DND-41 (cell line): Measurements from ENCODE around the gene C22orf23.

Source experiments
- EZH2 ChIP-seq: IDR thresholded peaks from 3 replicates; pipeline ENCODE4 v1.6.1; 2012; ENCODE audit warnings: borderline replicate concordance, low read depth, mild to moderate bottlenecking, moderate library complexity, low read length, inconsistent platforms; ENCODE audit not compliant: severe bottlenecking
- TF ChIP-seq, protein P1 (sequence below): IDR thresholded peaks from 2 replicates; pipeline ENCODE4 v1.5.1; 2012; ENCODE audit warnings: borderline replicate concordance, low read length, moderate library complexity, mild to moderate bottlenecking; ENCODE audit not compliant: poor library complexity, severe bottlenecking; ENCODE audit errors: extremely low read depth

DNA sequence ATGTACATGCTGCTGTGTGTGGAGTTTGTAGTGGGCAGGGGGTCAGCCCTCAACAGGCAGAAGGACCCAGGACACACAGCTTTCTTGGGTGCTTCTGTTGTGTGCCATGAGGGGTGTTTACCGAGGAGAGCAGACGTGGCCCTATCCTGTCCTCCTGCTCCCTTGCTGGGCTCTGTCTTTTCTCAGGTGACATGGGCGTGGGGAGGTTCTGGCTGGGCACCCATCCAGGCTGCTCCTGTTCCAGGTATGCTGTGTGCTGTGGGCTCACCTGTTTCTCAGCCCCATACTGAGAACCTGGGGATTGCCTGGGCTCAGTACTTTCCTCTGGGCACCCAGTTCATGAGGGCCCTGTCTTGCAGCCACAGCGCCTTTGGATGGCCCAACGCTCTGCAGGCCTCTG, 24.0 kb downstream of the C22orf23 start:
- TF ChIP-seq, protein P1, sequence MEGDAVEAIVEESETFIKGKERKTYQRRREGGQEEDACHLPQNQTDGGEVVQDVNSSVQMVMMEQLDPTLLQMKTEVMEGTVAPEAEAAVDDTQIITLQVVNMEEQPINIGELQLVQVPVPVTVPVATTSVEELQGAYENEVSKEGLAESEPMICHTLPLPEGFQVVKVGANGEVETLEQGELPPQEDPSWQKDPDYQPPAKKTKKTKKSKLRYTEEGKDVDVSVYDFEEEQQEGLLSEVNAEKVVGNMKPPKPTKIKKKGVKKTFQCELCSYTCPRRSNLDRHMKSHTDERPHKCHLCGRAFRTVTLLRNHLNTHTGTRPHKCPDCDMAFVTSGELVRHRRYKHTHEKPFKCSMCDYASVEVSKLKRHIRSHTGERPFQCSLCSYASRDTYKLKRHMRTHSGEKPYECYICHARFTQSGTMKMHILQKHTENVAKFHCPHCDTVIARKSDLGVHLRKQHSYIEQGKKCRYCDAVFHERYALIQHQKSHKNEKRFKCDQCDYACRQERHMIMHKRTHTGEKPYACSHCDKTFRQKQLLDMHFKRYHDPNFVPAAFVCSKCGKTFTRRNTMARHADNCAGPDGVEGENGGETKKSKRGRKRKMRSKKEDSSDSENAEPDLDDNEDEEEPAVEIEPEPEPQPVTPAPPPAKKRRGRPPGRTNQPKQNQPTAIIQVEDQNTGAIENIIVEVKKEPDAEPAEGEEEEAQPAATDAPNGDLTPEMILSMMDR, result no peak
- no peak for TF ChIP-seq EZH2
